Measurements from ENCODE around the gene GBX2. TPM values are rescaled to one million over a fixed set of nuclear protein-coding genes. Genes with fewer than 3 reads are reported as not detected.

The GBX2 gene
- polyA plus RNA-seq, 1 experiment, result not detected

GRCh38 chr2:236214376-236214995, 46.3 kb upstream of the GBX2 start:
- DNase-seq (ENCODE audit: low read depth, low spot score), result no peak
- Histone ChIP-seq H3K9me3 (ENCODE audit: control insufficient read depth, insufficient read depth, low read length) (no peaks in the 10 kb centered on the region; the same call in 1 of the 2 replicates), H3K27me3 (ENCODE audit: control insufficient read depth, insufficient read depth, low read length) (peaks cover 6% of the 10 kb centered on the region), H3K27ac (ENCODE audit: low read depth, low read length) (no peak overlapping the region), H3K4me3 (ENCODE audit: low read depth, low read length) (no peak overlapping the region)
- CTCF ChIA-PET, result no interaction called here
- POLR2A ChIA-PET, result no interaction called here
- TF ChIP-seq CTCF (IDR thresholded peaks at IDR 0.05; ENCODE audit: low read depth, low read length), result no peak

- ChIA-PET CTCF (no interaction called here), POLR2A (no interaction called here)
- no peaks in the 10 kb centered on the region; the same call in 1 of the 2 replicates for H3K9me3 ChIP-seq (ENCODE audit: control insufficient read depth, insufficient read depth, low read length)
- no peak overlapping the region for H3K4me3 ChIP-seq (ENCODE audit: low read depth, low read length)
- peaks cover 6% of the 10 kb centered on the region for H3K27me3 ChIP-seq (ENCODE audit: control insufficient read depth, insufficient read depth, low read length)
- no peak overlapping the region for H3K27ac ChIP-seq (ENCODE audit: low read depth, low read length)
- no peak for DNase-seq (ENCODE audit: low read depth, low spot score)
- no peak for TF ChIP-seq CTCF (IDR thresholded peaks at IDR 0.05; ENCODE audit: low read depth, low read length)
These were observed 43.1 kb upstream of the GBX2 start for GRCh38 chr2:236211296-236211695.

- CTCF ChIA-PET, result no interaction called here
- no peak for TF ChIP-seq CTCF (IDR thresholded peaks at IDR 0.05; ENCODE audit: low read depth, low read length)
- Histone ChIP-seq H3K27me3 (ENCODE audit: control insufficient read depth, insufficient read depth, low read length) (peaks cover 6% of the 10 kb centered on the region), H3K9me3 (ENCODE audit: control insufficient read depth, insufficient read depth, low read length) (no peaks in the 10 kb centered on the region; the same call in 1 of the 2 replicates), H3K4me3 (ENCODE audit: low read depth, low read length) (no peak overlapping the region), H3K27ac (ENCODE audit: low read depth, low read length) (no peak overlapping the region)
- DNase-seq (ENCODE audit: low read depth, low spot score), result no peak
- POLR2A ChIA-PET, result no interaction called here
These were observed 42.4 kb upstream of the GBX2 start for GRCh38 chr2:236210536-236210935.

GRCh38 chr2:236209996-236210395, 41.8 kb upstream of the GBX2 start:
- DNase-seq (ENCODE audit: low read depth, low spot score), result no peak
- Histone ChIP-seq H3K9me3 (ENCODE audit: control insufficient read depth, insufficient read depth, low read length) (no peaks in the 10 kb centered on the region; the same call in 1 of the 2 replicates), H3K27ac (ENCODE audit: low read depth, low read length) (no peak overlapping the region), H3K4me3 (ENCODE audit: low read depth, low read length) (no peak overlapping the region), H3K27me3 (ENCODE audit: control insufficient read depth, insufficient read depth, low read length) (peaks cover 6% of the 10 kb centered on the region)
- no peak for TF ChIP-seq CTCF (IDR thresholded peaks at IDR 0.05; ENCODE audit: low read depth, low read length)
- POLR2A ChIA-PET, result no interaction called here
- CTCF ChIA-PET, result interaction anchor here (0.6 kb wide), 1 partner anchor 32 kb away, joined by 7 read pairs; no protein-coding TSS in a partner anchor

GRCh38 chr2:236209535-236209934, 41.3 kb upstream of the GBX2 start:
- DNase-seq (ENCODE audit: low read depth, low spot score), result no peak
- ChIA-PET POLR2A (no interaction called here), CTCF (interaction anchor here (0.6 kb wide), 1 partner anchor 31 kb away, joined by 7 read pairs; no protein-coding TSS in a partner anchor)
- no peak for TF ChIP-seq CTCF (IDR thresholded peaks at IDR 0.05; ENCODE audit: low read depth, low read length)
- Histone ChIP-seq H3K4me3 (ENCODE audit: low read depth, low read length) (no peak overlapping the region), H3K27me3 (ENCODE audit: control insufficient read depth, insufficient read depth, low read length) (peaks cover 6% of the 10 kb centered on the region), H3K9me3 (ENCODE audit: control insufficient read depth, insufficient read depth, low read length) (no peaks in the 10 kb centered on the region; the same call in 1 of the 2 replicates), H3K27ac (ENCODE audit: low read depth, low read length) (no peak overlapping the region)

Data from AG04450 (cell line).